ENCODE data around the gene NOSIP.

- TF ChIP-seq EZH2 (IDR thresholded peaks at IDR 0.05; ENCODE audit: borderline replicate concordance, low read length), result no peak
- no peak for TF ChIP-seq CTCF (IDR thresholded peaks at IDR 0.05; ENCODE audit: low read length)
These were observed 16.8 kb upstream of the NOSIP start for GRCh38 chr19:49596954-49597702.

Data from OCI-LY1 (cell line).